Tracheal epithelial cell (primary cell): ENCODE data around the gene POTEC. TPM values are rescaled to one million over a fixed set of nuclear protein-coding genes. Genes with fewer than 3 reads are reported as not detected.

Experiments used
- total RNA-seq: library from RNA; depleted of rRNA; stranded (reverse); fragments of >200 nt; gene quantifications from 2 replicates; pipeline ENCODE4 v1.2.1, GENCODE V29; 2014

The POTEC gene
- not detected in 2 replicates for total RNA-seq

GRCh38 chr18:14543446-14543964 lies at the start of gene POTEC:
Gene POTEC (minus strand): TSS chr18:14543600. CDS start chr18:14543146, 454 bp downstream.

Other genes with a start within 250 kb of the POTEC start
- gene ANKRD30B, start 204.6 kb upstream of the POTEC start, total RNA-seq = not detected in 2 replicates